NB4 (cell line): Measurements from ENCODE around the gene GREB1.

ENCODE experiments used
- DNase-seq: peaks from one replicate; pipeline ENCODE4 v3.0.0; 2010; ENCODE audit warnings: low read depth
- H3K4me3 ChIP-seq: one replicate; pipeline ENCODE4 v1.5.1; 2011; ENCODE audit warnings: mild to moderate bottlenecking, low read depth, low read length, moderate library complexity
- CTCF ChIP-seq: IDR thresholded peaks from one replicate; pipeline ENCODE4 v1.5.1; 2012; ENCODE audit warnings: low read depth, low read length
- MYC ChIP-seq: IDR thresholded peaks from 2 replicates; pipeline ENCODE4 v1.6.1; 2011; ENCODE audit warnings: low read depth, low read length
- POLR2A ChIP-seq: IDR thresholded peaks from 2 replicates; pipeline ENCODE4 v1.6.1; 2011; ENCODE audit warnings: mild to moderate bottlenecking; ENCODE audit not compliant: insufficient read length; ENCODE audit errors: extremely low read depth
- TF ChIP-seq, protein P1 (sequence below): IDR thresholded peaks from 2 replicates; pipeline ENCODE4 v1.6.1; 2011; ENCODE audit warnings: low read depth, low read length

The GREB1 gene

GRCh38 chr2:11521775-11522174, 12.1 kb upstream of the GREB1 start:
- no peak for TF ChIP-seq CTCF
- TF ChIP-seq MYC, result no peak
- no peak for TF ChIP-seq POLR2A
- TF ChIP-seq, protein P1, sequence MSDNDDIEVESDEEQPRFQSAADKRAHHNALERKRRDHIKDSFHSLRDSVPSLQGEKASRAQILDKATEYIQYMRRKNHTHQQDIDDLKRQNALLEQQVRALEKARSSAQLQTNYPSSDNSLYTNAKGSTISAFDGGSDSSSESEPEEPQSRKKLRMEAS, result no peak

GRCh38 chr2:11524470-11524869, 9.4 kb upstream of the GREB1 start:
- TF ChIP-seq, protein P1, result no peak
- TF ChIP-seq POLR2A (no peak), MYC (no peak), CTCF (no peak)
- H3K4me3 ChIP-seq, result no peak overlapping the region
- no peak for DNase-seq

More at GRCh38 chr2:11521775-11522174, 12.1 kb upstream of the GREB1 start:
- no peak for DNase-seq
- H3K4me3 ChIP-seq, result no peak overlapping the region

GRCh38 chr2:11525762-11526161, 8.1 kb upstream of the GREB1 start:
- no peak for TF ChIP-seq POLR2A
- H3K4me3 ChIP-seq, result no peak overlapping the region
- DNase-seq, result no peak

- H3K4me3 ChIP-seq, result no peak overlapping the region
- TF ChIP-seq POLR2A, result no peak
- TF ChIP-seq, protein P1, result no peak
- no peak for TF ChIP-seq CTCF
- TF ChIP-seq MYC, result no peak
- DNase-seq, result no peak
Measured at GRCh38 chr2:11527001-11527400, 6.8 kb upstream of the GREB1 start.

- DNase-seq, result no peak
- H3K4me3 ChIP-seq, result no peak overlapping the region
- TF ChIP-seq, protein P1, result no peak
- TF ChIP-seq CTCF (no peak), MYC (no peak), POLR2A (no peak)
Measured at GRCh38 chr2:11528228-11528627, 5.6 kb upstream of the GREB1 start.

GRCh38 chr2:11530864-11531465, 2.9 kb upstream of the GREB1 start:
- TF ChIP-seq MYC (no peak), POLR2A (no peak), CTCF (no peak)
- TF ChIP-seq, protein P1, result no peak
- no peak overlapping the region for H3K4me3 ChIP-seq
- DNase-seq, result peak; percentile 13
